Activated T-cell treated with anti-CD3 and anti-CD28 coated beads for 4 hours (primary cell): Measurements from ENCODE around the gene TMEM126A.
"Not testable (repeated sequence)": the region's sequence is repeated elsewhere in the genome, so short reads cannot be mapped to it uniquely, and the experiment has no call there.

Experiments used
- DNase-seq: peaks from one replicate; pipeline ENCODE4 v3.0.0-alpha.2; 2020

Gene TMEM126A

GRCh38 chr11:85661972-85662664, 14.4 kb downstream of the TMEM126A start:
- DNase-seq = no peak

GRCh38 chr11:85663080-85663752, 15.4 kb downstream of the TMEM126A start:
- no peak for DNase-seq

DNA sequence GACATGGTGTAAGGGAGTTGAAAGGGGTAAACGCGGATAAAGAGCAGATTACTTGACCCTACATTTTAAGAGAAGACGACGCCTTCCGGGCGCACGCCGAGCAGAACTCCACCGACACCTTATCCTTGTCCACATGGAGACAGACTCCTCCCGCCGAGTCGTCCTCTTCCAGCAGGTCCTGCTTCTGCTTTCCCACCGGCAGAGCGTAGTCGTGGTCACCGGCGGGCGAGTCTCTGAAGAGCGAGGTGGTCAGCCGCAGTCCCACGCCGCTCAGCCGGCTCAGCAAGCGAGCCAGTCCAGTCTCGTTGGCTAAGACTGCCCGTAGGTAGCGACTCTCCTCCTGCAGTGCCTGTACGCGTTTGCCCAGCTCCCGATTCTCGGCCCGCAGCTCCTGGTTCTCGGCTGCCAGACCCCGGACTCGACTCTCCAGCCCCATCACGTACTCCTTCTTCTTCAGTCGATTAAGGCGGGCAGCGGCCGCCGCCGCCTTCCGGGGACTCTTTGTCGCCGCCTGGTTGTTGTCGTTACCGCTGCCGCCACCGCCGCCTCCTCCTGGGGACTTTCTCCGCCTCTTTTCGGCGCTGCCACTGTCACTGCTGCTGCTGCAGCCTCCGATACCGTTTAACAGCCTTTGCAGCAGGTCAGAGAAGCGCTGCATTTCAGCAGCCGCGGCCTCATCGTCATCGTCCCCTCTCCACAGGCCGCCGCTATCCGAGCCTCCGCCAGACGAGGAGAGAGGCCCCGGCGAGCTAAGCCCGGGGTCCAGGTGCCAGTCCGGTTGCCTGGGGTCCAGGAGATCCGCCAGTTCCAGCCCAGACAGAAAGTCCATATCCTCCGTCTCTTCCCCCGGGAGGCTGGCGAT, 16.2 kb downstream of the TMEM126A start:
- peak; percentile 78 for DNase-seq

DNA sequence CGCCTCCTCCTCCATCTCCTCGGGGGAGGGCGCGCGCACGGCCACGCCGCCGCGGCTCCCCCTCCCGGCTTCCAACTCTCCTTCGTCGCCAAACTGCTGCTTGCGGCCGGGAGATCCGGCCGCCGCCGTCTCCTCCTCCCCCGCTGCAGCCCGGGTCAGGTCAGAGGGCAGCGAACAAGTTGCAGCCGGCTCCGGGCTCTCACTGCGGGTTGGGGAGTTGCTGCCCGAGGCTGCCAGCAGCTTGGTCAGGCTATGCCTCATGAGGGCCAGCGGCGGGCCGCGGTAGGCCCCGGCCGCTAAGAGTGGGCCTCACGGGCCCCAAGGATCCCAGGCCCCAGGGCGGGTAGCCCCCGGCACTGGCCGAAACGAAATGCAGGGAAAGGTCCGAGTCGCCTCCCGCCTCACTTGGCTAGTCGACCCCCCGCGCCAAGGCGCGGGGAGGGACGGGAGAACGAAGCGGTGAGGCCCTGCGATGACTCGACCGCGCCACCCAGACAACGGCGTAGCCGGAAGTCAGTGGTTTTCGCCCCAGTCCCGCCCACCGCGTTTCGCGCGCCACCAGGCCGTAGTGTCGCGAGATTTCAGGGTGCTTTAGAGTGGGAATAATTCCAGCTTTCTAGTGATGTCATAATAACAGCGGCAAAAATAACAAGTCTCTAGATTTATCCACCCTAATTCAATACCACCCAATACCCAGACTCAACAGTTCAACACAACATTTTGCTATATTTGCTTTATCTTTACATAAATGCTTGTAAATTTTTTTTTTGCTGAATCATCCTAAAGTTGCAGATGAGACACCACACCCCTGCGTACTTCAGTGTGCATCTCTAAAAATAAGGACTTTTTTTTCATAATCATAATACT, 17.1 kb downstream of the TMEM126A start, which contains the start of gene CREBZF:
Gene CREBZF (minus strand): TSS at position 515 of the 867 bp plus-strand sequence. CDS start 254 bp downstream, at position 261.
- DNase-seq = peak; percentile 88

DNA sequence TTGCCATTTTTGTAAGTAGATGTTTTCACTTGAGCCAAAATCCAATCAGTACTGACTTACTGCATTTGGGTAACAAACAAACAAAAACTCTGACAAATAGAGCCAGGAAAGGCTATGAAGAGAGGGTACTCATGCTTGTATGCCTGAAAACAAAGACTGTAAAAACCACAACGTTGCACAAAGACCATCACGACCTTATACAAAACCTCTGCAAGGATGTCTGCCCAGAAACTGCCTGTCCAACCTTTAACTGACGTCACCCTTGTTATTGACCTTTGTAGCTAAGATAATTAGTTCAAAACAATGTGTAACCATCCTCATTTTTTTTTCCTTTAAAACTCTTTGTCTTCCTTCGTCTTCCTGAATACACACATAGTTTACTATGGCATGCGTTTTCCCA, 18.0 kb downstream of the TMEM126A start:
- DNase-seq = no peak

DNA sequence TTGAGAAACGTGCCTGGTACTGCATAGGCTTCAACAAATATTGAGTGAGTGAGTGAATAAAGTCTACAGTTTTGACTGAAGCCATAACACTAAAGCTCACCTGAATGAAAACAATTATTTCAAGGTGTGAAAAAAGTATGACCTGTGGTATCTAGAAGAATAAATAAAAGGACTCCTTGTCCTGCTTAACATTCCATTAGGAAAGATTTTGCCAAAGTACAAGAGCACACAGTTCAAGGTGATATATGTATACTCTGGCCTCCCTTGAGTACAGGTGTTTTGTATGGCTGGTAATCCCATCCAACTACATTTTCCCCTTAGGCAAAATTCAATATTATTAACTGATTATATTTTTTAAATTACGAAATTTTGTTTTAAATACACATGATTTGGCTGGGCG, 18.9 kb downstream of the TMEM126A start:
- DNase-seq = no peak

DNA sequence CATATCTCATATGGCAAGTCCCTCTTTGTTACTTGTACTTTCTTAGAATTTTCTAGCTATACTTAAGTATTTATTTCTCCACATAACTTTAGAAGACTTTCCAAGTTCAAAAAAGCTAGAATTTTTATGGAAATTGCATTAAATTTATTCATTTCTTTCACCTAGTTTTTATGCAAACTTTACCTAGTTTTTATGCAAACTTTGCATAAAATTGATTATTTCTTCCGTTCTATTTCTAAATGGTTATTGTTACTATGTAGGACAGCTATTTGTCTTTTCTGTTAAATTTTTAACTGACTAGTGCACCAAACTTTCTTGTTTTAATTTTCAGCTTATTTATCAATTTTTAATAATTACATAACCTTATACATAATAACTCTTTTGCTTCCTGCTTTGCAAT, 20.4 kb downstream of the TMEM126A start:
- DNase-seq = no peak

GRCh38 chr11:85670949-85671663, 23.3 kb downstream of the TMEM126A start:
- not testable (repeated sequence) for DNase-seq

- no peak for DNase-seq
Measured at GRCh38 chr11:85672105-85672902, 24.5 kb downstream of the TMEM126A start.

DNA sequence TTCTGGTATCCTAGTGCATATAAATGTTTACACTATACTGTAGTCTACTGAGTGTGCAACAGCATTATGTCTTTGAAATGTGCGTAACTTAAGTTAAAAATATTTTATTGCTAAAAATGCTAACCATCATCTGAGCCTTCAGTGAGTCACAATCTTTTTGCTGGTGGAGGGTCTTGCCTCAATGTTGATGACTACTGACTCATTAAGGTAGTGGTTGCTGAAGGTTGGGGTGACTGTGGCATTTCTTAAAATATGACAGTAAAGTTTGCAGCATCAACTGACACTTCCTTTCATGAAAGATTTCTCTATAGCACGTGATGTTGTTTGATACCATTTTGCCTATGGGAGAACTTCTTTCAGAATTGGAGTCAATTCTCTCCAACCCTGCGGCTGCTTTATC, 25.6 kb downstream of the TMEM126A start:
- DNase-seq = no peak

- no peak for DNase-seq
Measured at GRCh38 chr11:85679576-85679975, 31.8 kb downstream of the TMEM126A start.

DNA sequence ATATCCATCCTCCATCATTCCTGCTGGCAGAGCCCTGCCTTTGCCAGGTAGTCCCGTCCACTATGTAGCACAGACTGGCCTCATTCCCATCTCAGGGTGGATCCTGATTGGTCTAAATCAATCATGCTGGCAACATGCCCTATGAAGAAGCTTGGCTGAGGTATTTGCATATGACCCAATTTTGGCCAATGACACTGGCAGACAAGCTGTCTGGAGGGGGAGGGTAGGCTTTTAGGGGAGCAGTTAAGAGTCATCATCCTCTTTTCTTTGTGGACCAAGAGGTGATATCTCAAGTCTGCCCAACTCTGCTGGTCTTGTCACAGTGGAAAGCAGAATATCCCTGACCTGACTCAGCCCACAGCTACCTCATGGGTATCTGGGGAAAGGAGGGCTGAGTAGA, 33.1 kb downstream of the TMEM126A start:
- DNase-seq = no peak

GRCh38 chr11:85682330-85683305, 34.9 kb downstream of the TMEM126A start:
- peak; percentile 42 for DNase-seq

- DNase-seq = no peak
Measured at GRCh38 chr11:85685125-85685819, 37.5 kb downstream of the TMEM126A start.

DNA sequence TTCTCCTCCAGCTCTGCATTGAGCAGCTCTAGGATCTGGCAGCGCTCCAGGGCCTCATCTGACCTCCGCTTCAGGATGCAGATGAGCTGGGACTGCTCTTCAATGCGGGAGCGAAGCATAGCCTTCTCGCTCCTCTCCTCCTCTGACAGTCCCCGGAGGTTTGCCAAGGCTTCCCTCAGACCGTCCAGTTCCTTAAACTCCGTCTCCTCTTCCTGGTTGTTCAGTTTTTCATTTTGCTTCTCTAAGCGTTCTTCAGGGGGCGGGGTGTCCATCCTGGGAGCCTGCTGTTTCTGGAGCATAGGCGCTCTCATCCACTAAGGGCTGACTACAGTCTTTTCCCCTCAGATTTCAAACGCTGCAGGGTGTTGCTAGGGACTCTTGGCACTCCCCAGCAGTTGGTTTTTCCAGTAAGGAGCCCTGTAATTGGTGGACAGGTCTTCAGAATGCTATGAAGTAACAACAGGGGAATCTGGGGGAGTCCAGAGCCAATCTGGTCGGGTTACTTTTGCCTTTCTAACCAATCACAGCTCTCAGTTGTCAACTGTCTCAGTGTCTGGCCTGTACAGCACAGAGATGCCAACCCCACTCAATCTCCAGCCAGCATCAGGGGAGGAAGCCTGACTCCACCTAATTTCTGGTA, 38.2 kb downstream of the TMEM126A start, which contains the start of gene CCDC89:
Gene CCDC89 (minus strand): TSS at position 376 of the 640 bp plus-strand sequence. CDS start 65 bp downstream, at position 311.
- no peak for DNase-seq

- DNase-seq = no peak
Measured at GRCh38 chr11:85694385-85694980, 46.7 kb downstream of the TMEM126A start.

DNA sequence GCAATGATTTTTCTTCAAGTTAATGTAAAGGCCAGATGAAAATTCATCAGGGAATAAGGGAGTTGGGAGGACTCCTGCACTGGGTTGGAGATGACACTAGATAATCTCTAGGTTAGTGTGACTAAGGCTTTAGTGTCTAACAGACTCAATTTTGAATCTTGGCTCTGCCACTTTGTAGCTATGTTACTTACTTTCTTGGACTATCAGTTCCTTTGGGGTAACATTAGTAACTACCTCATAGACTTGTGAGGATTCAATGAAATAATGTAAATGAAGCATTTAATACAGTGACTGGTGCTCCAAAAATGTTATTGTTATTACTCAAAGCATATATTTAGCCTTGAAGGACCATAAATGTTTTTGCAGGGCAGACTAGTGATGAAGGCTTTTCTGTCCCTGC, 47.8 kb downstream of the TMEM126A start:
- DNase-seq = no peak

DNA sequence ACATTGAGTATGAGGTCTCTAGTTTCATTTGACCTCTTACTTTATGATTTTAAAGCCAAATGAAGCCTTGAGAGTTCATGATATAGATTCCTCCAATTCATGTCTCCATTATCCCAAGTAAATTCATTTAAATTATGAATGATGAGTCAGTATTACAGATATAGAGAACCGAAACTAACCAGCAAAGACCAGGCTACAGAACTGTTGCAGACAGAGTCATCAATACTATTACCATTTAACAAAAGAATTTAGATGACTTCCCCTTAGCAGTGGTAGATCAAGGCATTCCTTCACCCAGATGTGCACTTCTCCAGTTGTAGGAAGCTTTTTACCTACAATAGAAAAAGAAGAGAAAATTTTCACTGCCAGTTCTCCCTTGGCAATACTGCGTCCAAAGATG, 50.0 kb downstream of the TMEM126A start:
- DNase-seq = no peak
